PFSK-1 (cell line): ENCODE data around the gene STARD5.

ENCODE experiments used
- FOXP2 ChIP-seq: optimal IDR thresholded peaks from 2 replicates; pipeline ENCODE3; 2011; ENCODE audit warnings: borderline replicate concordance, control low read depth, inconsistent platforms; ENCODE audit not compliant: insufficient read depth; ENCODE audit errors: extremely low read length, extremely low read depth
- POLR2AphosphoS5 ChIP-seq: IDR thresholded peaks from 2 replicates; pipeline ENCODE4 v1.6.1; 2012; ENCODE audit warnings: low read depth, mild to moderate bottlenecking, control low read depth, low read length, moderate library complexity
- REST ChIP-seq, 2 experiments: IDR thresholded peaks; 2 replicates each; pipeline versions ENCODE4 v1.6.1 to v1.8.0; 2011 to 2012; ENCODE audit warnings: low read depth in 2 of 2, low read length in 2 of 2, control low read depth in 1 of 2, inconsistent platforms in 1 of 2, mild to moderate bottlenecking in 1 of 2, moderate library complexity in 1 of 2; ENCODE audit not compliant: insufficient read depth in 1 of 2
- SIN3A ChIP-seq: IDR thresholded peaks from 2 replicates; pipeline ENCODE4 v1.6.1; 2012; ENCODE audit warnings: mild to moderate bottlenecking, low read length, moderate library complexity, borderline replicate concordance; ENCODE audit not compliant: insufficient read depth
- TAF1 ChIP-seq: IDR thresholded peaks from 2 replicates; pipeline ENCODE4 v1.6.1; 2012; ENCODE audit warnings: low read length, control low read depth, borderline replicate concordance; ENCODE audit not compliant: insufficient read depth

GRCh38 chr15:81317642-81318017 is 6.3 kb downstream of the STARD5 start:
- TF ChIP-seq POLR2AphosphoS5 (no peak), TAF1 (no peak), SIN3A (no peak), REST (IDR thresholded peaks at IDR 0.05; ENCODE audit: insufficient read depth in 1 of 2, low read depth in 2 of 2, low read length in 2 of 2) (no peak), FOXP2 (no peak)
